Measurements from ENCODE around the gene DPH3. TPM values are rescaled to one million over a fixed set of nuclear protein-coding genes. Genes with fewer than 3 reads are reported as not detected.
A peak's percentile ranks its signal among the peaks of the same experiment; 100 is the strongest.

The DPH3 gene
- total and polyA plus RNA-seq, 2 of the 8 experiments (the other 6 are each of a cell fraction or from before 2014, with no cell fraction given): 9.8 to 40.1 TPM

DNA sequence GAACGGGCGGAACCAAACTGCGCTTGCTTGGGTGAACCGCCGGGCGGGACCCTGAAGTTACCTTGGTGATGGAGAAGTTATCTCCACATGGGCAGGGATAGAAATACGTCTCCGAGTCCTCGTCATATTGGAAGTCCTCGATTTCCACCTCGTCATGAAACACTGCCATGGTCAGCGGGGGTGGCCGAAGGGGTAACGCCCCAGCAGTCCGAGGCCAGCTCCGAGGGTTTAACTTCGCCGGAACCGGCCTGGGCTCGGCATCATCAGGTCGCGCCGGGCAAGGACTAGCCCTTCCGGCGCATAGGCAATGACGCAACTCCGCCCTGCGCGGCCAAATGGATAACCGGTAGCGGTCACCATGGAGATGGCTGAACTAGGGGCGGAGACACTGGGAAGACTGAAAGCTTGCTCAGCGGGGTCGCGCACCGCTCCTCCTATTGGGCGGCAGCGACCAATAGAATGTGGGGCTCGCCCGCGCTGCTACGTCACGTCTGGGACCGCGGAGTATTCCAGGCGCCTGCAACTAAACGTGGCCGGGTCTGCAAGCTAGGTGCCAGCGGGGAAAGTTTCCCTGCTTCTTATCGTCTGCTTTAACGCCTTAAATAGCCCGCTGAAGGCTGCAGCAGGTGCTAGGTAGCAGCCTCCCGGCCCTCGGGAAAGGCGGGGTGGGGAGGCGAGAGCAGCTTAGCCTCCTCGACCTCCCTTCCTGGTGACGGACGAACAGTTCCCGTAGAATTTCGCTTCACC, at the start of gene DPH3, which contains the start of gene OXNAD1 (continued):
- TF ChIP-seq, protein P1, sequence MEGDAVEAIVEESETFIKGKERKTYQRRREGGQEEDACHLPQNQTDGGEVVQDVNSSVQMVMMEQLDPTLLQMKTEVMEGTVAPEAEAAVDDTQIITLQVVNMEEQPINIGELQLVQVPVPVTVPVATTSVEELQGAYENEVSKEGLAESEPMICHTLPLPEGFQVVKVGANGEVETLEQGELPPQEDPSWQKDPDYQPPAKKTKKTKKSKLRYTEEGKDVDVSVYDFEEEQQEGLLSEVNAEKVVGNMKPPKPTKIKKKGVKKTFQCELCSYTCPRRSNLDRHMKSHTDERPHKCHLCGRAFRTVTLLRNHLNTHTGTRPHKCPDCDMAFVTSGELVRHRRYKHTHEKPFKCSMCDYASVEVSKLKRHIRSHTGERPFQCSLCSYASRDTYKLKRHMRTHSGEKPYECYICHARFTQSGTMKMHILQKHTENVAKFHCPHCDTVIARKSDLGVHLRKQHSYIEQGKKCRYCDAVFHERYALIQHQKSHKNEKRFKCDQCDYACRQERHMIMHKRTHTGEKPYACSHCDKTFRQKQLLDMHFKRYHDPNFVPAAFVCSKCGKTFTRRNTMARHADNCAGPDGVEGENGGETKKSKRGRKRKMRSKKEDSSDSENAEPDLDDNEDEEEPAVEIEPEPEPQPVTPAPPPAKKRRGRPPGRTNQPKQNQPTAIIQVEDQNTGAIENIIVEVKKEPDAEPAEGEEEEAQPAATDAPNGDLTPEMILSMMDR (IDR thresholded peaks at IDR 0.05; ENCODE audit: control extremely low read depth in 1 of 3, insufficient read depth in 1 of 3, low read depth in 1 of 3, low read length in 3 of 3): peak in 1 of 3 experiments; percentile 9; a peak in 1 of 4 replicates
- TF ChIP-seq HDAC2 (IDR thresholded peaks at IDR 0.05; ENCODE audit: borderline replicate concordance in 1 of 2, low read depth in 2 of 2, low read length in 2 of 2) (0 out of 4 replicates have a peak, but pooled peaks of 1 of the 2 experiments have one; percentile 71), CREB1 (IDR thresholded peaks at IDR 0.05) (peak; percentile 100), PHF8 (conservative IDR thresholded peaks at IDR 0.05; ENCODE audit: low read depth, low read length) (peak; percentile 94), EP300 (IDR thresholded peaks at IDR 0.05; ENCODE audit: borderline replicate concordance in 1 of 2, low read depth in 2 of 2, low read length in 2 of 2) (0 out of 3 replicates have a peak, but pooled peaks of 1 of the 2 experiments have one; percentile 42), EGR1 (IDR thresholded peaks at IDR 0.05; ENCODE audit: borderline replicate concordance, low read depth, low read length) (no peak), SIRT6 (IDR thresholded peaks at IDR 0.05; ENCODE audit: low read length) (no peak), YY1 (IDR thresholded peaks at IDR 0.05; ENCODE audit: low read depth, low read length) (no peak), SRF (IDR thresholded peaks at IDR 0.05; ENCODE audit: low read depth, low read length) (peak; percentile 92)
- TF ChIP-seq, protein P2, sequence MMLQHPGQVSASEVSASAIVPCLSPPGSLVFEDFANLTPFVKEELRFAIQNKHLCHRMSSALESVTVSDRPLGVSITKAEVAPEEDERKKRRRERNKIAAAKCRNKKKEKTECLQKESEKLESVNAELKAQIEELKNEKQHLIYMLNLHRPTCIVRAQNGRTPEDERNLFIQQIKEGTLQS (IDR thresholded peaks at IDR 0.05; ENCODE audit: insufficient read depth, low read depth, low read length): peak; percentile 97
